Coronary artery (tissue), 2 donors: ENCODE measurements around the gene HDC.

ENCODE experiments used
- DNase-seq: peaks from one replicate; pipeline ENCODE4 v3.0.0-alpha.2; 2017; ENCODE audit warnings: low spot score
- H3K27ac ChIP-seq, 2 donors: fragments of 200-600 bp; sonication (generic); one replicate each; pipeline ENCODE4 v1.5.1; 2016 to 2019
- H3K4me3 ChIP-seq: fragments of 200-600 bp; sonication (generic); 2 replicates; pipeline ENCODE4 v1.5.1; 2016; ENCODE audit warnings: mild to moderate bottlenecking, moderate library complexity
- TF ChIP-seq, protein P1 (sequence below): fragments of 200-600 bp; sonication (generic); IDR thresholded peaks from one replicate; pipeline ENCODE4 v1.5.1; 2019; ENCODE audit warnings: antibody characterized with exemption

Gene HDC

DNA sequence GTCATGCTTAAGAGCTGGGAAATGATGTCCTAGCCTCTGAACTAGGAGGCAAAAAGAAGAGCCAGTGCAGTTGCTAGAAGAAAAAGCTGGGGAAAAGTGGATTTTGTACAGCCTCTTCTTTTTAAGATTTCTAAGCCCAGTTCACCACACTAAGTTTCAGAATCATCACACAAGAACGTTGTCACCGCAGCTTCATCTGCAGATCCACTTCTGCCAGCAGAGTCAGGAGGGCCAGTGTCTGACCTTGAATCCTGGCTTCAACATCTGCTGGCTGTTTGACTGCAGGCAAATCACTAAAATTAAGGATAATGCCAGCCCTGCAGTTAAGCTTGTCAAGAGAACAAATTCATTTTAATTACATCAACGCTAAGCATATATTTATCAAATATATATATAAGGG, 36.2 kb downstream of the HDC start:
- DNase-seq, result no peak
- Histone ChIP-seq H3K4me3 (no peak overlapping the region), H3K27ac (no peak overlapping the region)
- TF ChIP-seq, protein P1, sequence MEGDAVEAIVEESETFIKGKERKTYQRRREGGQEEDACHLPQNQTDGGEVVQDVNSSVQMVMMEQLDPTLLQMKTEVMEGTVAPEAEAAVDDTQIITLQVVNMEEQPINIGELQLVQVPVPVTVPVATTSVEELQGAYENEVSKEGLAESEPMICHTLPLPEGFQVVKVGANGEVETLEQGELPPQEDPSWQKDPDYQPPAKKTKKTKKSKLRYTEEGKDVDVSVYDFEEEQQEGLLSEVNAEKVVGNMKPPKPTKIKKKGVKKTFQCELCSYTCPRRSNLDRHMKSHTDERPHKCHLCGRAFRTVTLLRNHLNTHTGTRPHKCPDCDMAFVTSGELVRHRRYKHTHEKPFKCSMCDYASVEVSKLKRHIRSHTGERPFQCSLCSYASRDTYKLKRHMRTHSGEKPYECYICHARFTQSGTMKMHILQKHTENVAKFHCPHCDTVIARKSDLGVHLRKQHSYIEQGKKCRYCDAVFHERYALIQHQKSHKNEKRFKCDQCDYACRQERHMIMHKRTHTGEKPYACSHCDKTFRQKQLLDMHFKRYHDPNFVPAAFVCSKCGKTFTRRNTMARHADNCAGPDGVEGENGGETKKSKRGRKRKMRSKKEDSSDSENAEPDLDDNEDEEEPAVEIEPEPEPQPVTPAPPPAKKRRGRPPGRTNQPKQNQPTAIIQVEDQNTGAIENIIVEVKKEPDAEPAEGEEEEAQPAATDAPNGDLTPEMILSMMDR, result no peak

DNA sequence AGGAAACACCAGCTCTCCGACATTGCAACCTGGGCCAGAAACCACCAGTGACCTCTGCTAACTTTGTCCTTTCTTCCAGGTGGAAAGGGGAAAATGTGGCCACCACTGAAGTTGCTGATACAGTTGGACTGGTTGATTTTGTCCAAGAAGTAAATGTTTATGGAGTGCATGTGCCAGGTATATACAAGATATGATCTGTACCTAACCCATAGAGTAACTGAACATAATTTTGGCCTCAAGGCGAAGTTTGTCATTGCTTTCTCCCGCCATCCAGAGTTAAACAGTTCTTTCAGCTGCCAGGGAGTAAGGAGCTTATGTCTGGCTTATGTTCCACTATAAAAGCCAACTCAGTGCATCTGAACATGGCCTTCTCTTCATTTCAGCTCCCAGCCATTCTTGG, 36.7 kb downstream of the HDC start:
- Histone ChIP-seq H3K27ac (no peak overlapping the region), H3K4me3 (no peak overlapping the region)
- no peak for DNase-seq
- TF ChIP-seq, protein P1, result no peak

DNA sequence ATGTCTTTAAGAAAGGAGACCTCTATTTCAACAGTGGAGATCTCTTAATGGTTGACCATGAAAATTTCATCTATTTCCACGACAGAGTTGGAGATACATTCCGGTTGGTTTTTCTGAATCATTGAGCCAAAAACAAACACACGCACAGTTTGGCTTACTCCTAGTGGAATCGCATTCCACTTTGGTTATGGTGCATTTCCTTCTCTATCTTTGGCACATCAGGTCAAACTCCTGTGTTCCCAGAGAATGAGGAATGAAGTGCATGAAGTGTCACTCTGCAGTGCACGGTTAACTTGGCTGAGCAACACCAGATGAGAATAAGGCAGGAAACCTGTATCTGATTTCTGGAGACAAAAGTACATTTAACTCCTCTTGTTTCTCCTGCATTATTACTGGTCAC, 38.5 kb downstream of the HDC start:
- no peak overlapping the region for H3K4me3 ChIP-seq
- H3K27ac ChIP-seq, result no peak overlapping the region
- DNase-seq, result no peak
- TF ChIP-seq, protein P1, result no peak

DNA sequence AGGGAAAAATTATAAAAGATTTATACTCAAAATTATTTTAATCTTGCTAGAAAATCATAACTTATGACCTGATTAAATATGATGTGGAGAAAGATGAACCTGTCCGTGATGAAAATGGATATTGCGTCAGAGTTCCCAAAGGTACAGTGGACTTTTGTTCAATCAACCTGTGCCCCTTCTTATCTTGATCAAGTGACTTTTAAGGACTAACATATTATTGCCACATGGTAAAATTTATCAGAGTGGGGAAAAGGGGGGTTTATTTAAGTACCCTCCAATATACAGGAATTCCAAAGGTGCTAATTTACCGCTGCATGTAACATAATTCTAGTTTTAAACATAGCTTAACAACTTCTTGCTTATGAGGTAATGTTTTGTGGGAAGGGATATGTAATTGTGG, 39.6 kb downstream of the HDC start:
- Histone ChIP-seq H3K27ac (no peak overlapping the region), H3K4me3 (no peak overlapping the region)
- no peak for DNase-seq
- TF ChIP-seq, protein P1, result no peak

DNA sequence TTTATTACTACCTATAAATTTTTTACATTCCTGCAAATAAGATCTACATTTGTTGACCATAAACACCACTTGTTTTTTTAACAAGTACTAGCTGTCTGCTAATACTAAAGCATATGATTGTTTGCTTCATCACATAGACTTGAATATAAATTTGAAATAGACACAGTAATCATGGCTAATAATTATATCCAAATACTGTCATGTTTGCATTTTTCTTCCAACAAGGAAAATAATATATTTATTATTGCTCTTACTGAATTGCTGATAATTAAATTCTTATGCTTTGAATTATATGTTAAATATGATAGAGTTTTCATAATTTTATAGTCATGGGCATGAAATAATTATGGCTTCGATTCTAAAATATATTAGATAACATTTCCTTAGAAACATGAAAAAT, 40.5 kb downstream of the HDC start:
- Histone ChIP-seq H3K4me3 (no peak overlapping the region), H3K27ac (no peak overlapping the region)
- TF ChIP-seq, protein P1, result no peak
- DNase-seq, result no peak

DNA sequence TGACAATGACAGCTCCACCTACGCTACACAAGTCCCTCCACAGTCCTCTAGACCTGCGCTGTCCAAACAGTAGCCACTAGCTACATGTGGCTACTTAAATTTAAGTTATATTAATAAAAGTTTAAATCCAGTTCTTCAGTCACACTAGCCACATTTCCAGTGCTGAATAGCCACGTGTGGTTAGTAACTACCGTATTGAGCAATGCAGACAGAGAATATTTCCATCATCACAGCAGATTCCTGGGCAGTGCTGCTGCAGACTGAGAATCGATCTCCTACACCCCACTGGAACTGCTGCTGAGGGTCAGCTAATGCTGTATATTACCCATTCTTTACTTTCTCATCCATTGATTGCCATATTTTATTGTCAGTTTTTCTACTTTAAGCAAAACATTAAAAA, 40.9 kb downstream of the HDC start:
- no peak overlapping the region for H3K27ac ChIP-seq
- no peak for DNase-seq
- TF ChIP-seq, protein P1, result no peak
- H3K4me3 ChIP-seq, result no peak overlapping the region

DNA sequence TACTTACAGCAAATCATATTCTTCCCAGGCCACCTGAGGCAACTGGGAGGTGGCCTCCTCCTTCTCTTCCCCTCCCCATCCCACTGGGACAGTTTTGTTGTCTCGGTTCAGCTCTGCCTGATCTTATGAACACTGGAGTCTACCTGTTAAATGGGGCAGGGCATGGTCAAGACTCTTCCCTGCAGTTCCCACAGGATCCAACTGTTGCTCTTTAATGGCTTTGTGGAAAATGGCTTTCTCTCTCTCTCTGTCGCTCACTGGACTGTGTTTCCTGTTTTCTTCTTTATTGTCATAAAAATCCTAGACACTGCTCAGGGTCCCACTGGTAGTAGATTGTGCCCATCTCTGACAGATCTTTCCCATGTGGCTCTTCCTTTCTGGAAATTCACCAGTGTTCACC, 43.3 kb downstream of the HDC start:
- no peak overlapping the region for H3K27ac ChIP-seq
- no peak overlapping the region for H3K4me3 ChIP-seq
- no peak for DNase-seq
- TF ChIP-seq, protein P1, result no peak
